ENCODE measurements around the gene LUZP2.
"Not testable (repeated sequence)": the region's sequence is repeated elsewhere in the genome, so short reads cannot be mapped to it uniquely, and the experiment has no call there.

DNA sequence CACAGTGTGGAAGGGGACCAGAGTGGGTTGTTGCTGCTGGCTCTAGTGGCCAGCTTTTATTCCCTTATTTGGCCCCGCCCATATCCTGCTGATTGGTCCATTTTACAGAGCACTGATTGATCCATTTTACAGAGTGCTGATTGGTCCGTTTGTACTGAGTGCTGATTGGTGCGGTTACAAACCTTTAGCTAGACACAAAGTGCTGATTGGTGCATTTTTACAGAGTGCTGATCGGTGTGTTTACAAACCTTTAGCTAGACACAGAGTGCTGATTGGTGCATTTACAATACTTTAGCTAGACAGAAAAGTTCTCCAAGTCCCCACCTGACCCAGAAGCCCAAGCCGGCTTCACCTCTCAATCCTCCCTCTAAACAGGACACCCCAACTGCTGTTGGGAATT, 503.1 kb downstream of the LUZP2 start:
- TF ChIP-seq, protein P1, sequence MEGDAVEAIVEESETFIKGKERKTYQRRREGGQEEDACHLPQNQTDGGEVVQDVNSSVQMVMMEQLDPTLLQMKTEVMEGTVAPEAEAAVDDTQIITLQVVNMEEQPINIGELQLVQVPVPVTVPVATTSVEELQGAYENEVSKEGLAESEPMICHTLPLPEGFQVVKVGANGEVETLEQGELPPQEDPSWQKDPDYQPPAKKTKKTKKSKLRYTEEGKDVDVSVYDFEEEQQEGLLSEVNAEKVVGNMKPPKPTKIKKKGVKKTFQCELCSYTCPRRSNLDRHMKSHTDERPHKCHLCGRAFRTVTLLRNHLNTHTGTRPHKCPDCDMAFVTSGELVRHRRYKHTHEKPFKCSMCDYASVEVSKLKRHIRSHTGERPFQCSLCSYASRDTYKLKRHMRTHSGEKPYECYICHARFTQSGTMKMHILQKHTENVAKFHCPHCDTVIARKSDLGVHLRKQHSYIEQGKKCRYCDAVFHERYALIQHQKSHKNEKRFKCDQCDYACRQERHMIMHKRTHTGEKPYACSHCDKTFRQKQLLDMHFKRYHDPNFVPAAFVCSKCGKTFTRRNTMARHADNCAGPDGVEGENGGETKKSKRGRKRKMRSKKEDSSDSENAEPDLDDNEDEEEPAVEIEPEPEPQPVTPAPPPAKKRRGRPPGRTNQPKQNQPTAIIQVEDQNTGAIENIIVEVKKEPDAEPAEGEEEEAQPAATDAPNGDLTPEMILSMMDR (IDR thresholded peaks at IDR 0.05) = not testable (repeated sequence)
- TF ChIP-seq POLR2A (IDR thresholded peaks at IDR 0.05) = not testable (repeated sequence)

All from adrenal gland (tissue), 5 donors.